ENCODE results near the gene ECSIT. TPM values are rescaled to one million over a fixed set of nuclear protein-coding genes. Genes with fewer than 3 reads are reported as not detected.

Gene ECSIT
- total RNA-seq, 2 experiments from 2014 or later: 24.8 to 26.8 TPM

- Mint-ChIP-seq H3K27ac (peak overlapping the region; percentile 61), H3K9me3 (no peaks in the 10 kb centered on the region)
These were observed 31.6 kb upstream of the ECSIT start for GRCh38 chr19:11560404-11561051.

GRCh38 chr19:11558881-11559828 lies 30.2 kb upstream of the ECSIT start, which contains the start of gene ELOF1:
Gene ELOF1, minus strand, starts transcription at chr19:11559230. Its CDS starts 4,883 bp downstream, at chr19:11554347.
- CTCF ChIA-PET: interaction anchor here (0.9 to 3.9 kb wide), 16 partner anchors 10 to 219 kb away, joined by 3 to 20 read pairs (median 4); partner anchors contain the start of genes ACP5, ECSIT, SWSAP1 and ZNF823
- Mint-ChIP-seq H3K9me3 (no peaks in the 10 kb centered on the region), H3K4me3 (peak within 1 kb of the TSS; percentile 95), H3K27me3 (no peaks in the 10 kb centered on the region), H3K27ac (peak within 1 kb of the TSS; percentile 76), H3K4me1 (peaks cover 50% of the 10 kb centered on the region), H3K36me3 (ENCODE audit: low read depth) (peaks cover 15% of the 10 kb centered on the region)
- POLR2A ChIA-PET: interaction anchor here (0.9 to 3.6 kb wide), 11 partner anchors 9 to 429 kb away, joined by 3 to 12 read pairs (median 4); partner anchors contain the start of gene ECSIT
- DNase-seq: peak; percentile 97

More at GRCh38 chr19:11560404-11561051, 31.6 kb upstream of the ECSIT start:
- Mint-ChIP-seq H3K4me1 (peaks cover 43% of the 10 kb centered on the region), H3K36me3 (ENCODE audit: low read depth) (peaks cover 10% of the 10 kb centered on the region), H3K27me3 (no peaks in the 10 kb centered on the region), H3K4me3 (peak overlapping the region; percentile 68)
- DNase-seq: peak; percentile 64
- CTCF ChIA-PET: interaction anchor here (0.5 to 3.9 kb wide), 18 partner anchors 8 to 262 kb away, joined by 3 to 20 read pairs (median 3); partner anchors contain the start of genes ACP5, ECSIT, ODAD3 and PRKCSH
- POLR2A ChIA-PET: interaction anchor here (1.0 to 3.6 kb wide), 6 partner anchors 14 to 54 kb away, joined by 3 to 12 read pairs (median 4); no protein-coding TSS in a partner anchor

GRCh38 chr19:11556634-11557420 lies 27.9 kb upstream of the ECSIT start:
- ChIA-PET POLR2A (no interaction called here), CTCF (interaction anchor here (0.6 kb wide), 1 partner anchor 104 kb away, joined by 3 read pairs; no protein-coding TSS in a partner anchor)
- DNase-seq: no peak
- peak overlapping the region; percentile 37 for H3K4me3 Mint-ChIP-seq
- H3K9me3 Mint-ChIP-seq: no peaks in the 10 kb centered on the region
- H3K4me1 Mint-ChIP-seq: peaks cover 53% of the 10 kb centered on the region
- no peak overlapping the region for H3K27ac Mint-ChIP-seq
- H3K27me3 Mint-ChIP-seq: no peaks in the 10 kb centered on the region
- peaks cover 25% of the 10 kb centered on the region for H3K36me3 Mint-ChIP-seq (ENCODE audit: low read depth)

GRCh38 chr19:11555246-11555645 lies 26.3 kb upstream of the ECSIT start:
- H3K4me1 Mint-ChIP-seq: peaks cover 44% of the 10 kb centered on the region

GRCh38 chr19:11554160-11554559 lies 25.2 kb upstream of the ECSIT start:
- peaks cover 38% of the 10 kb centered on the region for H3K4me1 Mint-ChIP-seq
- peak overlapping the region; percentile 55 for H3K27ac Mint-ChIP-seq
- H3K9me3 Mint-ChIP-seq: no peaks in the 10 kb centered on the region
- peak; percentile 38 for DNase-seq
- peaks cover 25% of the 10 kb centered on the region for H3K36me3 Mint-ChIP-seq (ENCODE audit: low read depth)
- POLR2A ChIA-PET: no interaction called here
- CTCF ChIA-PET: interaction anchor here (0.7 to 1.1 kb wide), 3 partner anchors 17 to 71 kb away, joined by 3 read pairs; no protein-coding TSS in a partner anchor
- no peak overlapping the region for H3K4me3 Mint-ChIP-seq
- H3K27me3 Mint-ChIP-seq: no peaks in the 10 kb centered on the region

More at GRCh38 chr19:11555246-11555645, 26.3 kb upstream of the ECSIT start:
- no peaks in the 10 kb centered on the region for H3K9me3 Mint-ChIP-seq
- CTCF ChIA-PET: interaction anchor here (0.6 to 1.1 kb wide), 2 partner anchors 18 to 1118 kb away, joined by 3 read pairs; no protein-coding TSS in a partner anchor
- POLR2A ChIA-PET: no interaction called here
- no peak for DNase-seq
- peaks cover 25% of the 10 kb centered on the region for H3K36me3 Mint-ChIP-seq (ENCODE audit: low read depth)
- H3K27ac Mint-ChIP-seq: no peak overlapping the region
- H3K27me3 Mint-ChIP-seq: no peaks in the 10 kb centered on the region
- peak overlapping the region; percentile 11 for H3K4me3 Mint-ChIP-seq

GRCh38 chr19:11552666-11553372 lies 23.9 kb upstream of the ECSIT start:
- H3K27ac Mint-ChIP-seq: no peak overlapping the region
- no peak for DNase-seq
- CTCF ChIA-PET: no interaction called here
- peaks cover 29% of the 10 kb centered on the region for H3K4me1 Mint-ChIP-seq
- H3K27me3 Mint-ChIP-seq: no peaks in the 10 kb centered on the region
- POLR2A ChIA-PET: no interaction called here
- H3K36me3 Mint-ChIP-seq (ENCODE audit: low read depth): peaks cover 22% of the 10 kb centered on the region
- no peaks in the 10 kb centered on the region for H3K9me3 Mint-ChIP-seq
- no peak overlapping the region for H3K4me3 Mint-ChIP-seq

GRCh38 chr19:11551603-11552235 lies 22.8 kb upstream of the ECSIT start:
- H3K27ac Mint-ChIP-seq: no peak overlapping the region
- CTCF ChIA-PET: interaction anchor here (0.5 to 0.6 kb wide), 2 partner anchors 62 to 202 kb away, joined by 3 to 5 read pairs; no protein-coding TSS in a partner anchor
- H3K9me3 Mint-ChIP-seq: no peaks in the 10 kb centered on the region
- H3K27me3 Mint-ChIP-seq: no peaks in the 10 kb centered on the region
- no peak for DNase-seq
- no peak overlapping the region for H3K4me3 Mint-ChIP-seq
- H3K36me3 Mint-ChIP-seq (ENCODE audit: low read depth): peaks cover 19% of the 10 kb centered on the region
- POLR2A ChIA-PET: no interaction called here
- peaks cover 20% of the 10 kb centered on the region for H3K4me1 Mint-ChIP-seq

- Mint-ChIP-seq H3K4me1 (peaks cover 16% of the 10 kb centered on the region), H3K36me3 (ENCODE audit: low read depth) (peaks cover 12% of the 10 kb centered on the region), H3K27me3 (no peaks in the 10 kb centered on the region), H3K27ac (no peak overlapping the region), H3K9me3 (no peaks in the 10 kb centered on the region), H3K4me3 (no peak overlapping the region)
- POLR2A ChIA-PET: no interaction called here
- no peak for DNase-seq
- CTCF ChIA-PET: interaction anchor here (0.6 kb wide), 1 partner anchor 32 kb away, joined by 3 read pairs; no protein-coding TSS in a partner anchor
These were observed 21.3 kb upstream of the ECSIT start for GRCh38 chr19:11550265-11550664.

- POLR2A ChIA-PET: no interaction called here
- DNase-seq: no peak
- CTCF ChIA-PET: interaction anchor here (0.8 kb wide), 1 partner anchor 13 kb away, joined by 3 read pairs; no protein-coding TSS in a partner anchor
These were observed 20.5 kb upstream of the ECSIT start for GRCh38 chr19:11549386-11549953.

GRCh38 chr19:11547929-11548700 lies 19.2 kb upstream of the ECSIT start:
- POLR2A ChIA-PET: no interaction called here

More at GRCh38 chr19:11549386-11549953, 20.5 kb upstream of the ECSIT start:
- Mint-ChIP-seq H3K27me3 (no peaks in the 10 kb centered on the region), H3K36me3 (ENCODE audit: low read depth) (peaks cover 11% of the 10 kb centered on the region), H3K9me3 (no peaks in the 10 kb centered on the region), H3K4me3 (no peak overlapping the region), H3K4me1 (peaks cover 14% of the 10 kb centered on the region), H3K27ac (no peak overlapping the region)

More at GRCh38 chr19:11547929-11548700, 19.2 kb upstream of the ECSIT start:
- peaks cover 6% of the 10 kb centered on the region for H3K36me3 Mint-ChIP-seq (ENCODE audit: low read depth)
- CTCF ChIA-PET: interaction anchor here (0.8 kb wide), 1 partner anchor 12 kb away, joined by 3 read pairs; no protein-coding TSS in a partner anchor
- H3K9me3 Mint-ChIP-seq: no peaks in the 10 kb centered on the region
- no peak overlapping the region for H3K27ac Mint-ChIP-seq
- peaks cover 3% of the 10 kb centered on the region for H3K4me1 Mint-ChIP-seq
- H3K4me3 Mint-ChIP-seq: no peak overlapping the region
- no peak for DNase-seq
- H3K27me3 Mint-ChIP-seq: peaks cover 5% of the 10 kb centered on the region

All from activated CD4-positive, alpha-beta memory T cell treated with anti-CD3 and anti-CD28 coated beads, Interleukin-2, amount 10 ng/mL, durations not matched to agents 7 days and 5 days (primary cell).